ENCODE data around the gene SLC25A23. TPM values are rescaled to one million over a fixed set of nuclear protein-coding genes. Genes with fewer than 3 reads are reported as not detected.

SLC25A23 gene
- total and polyA plus RNA-seq, 2 donors from 2014 or later = 69.2 to 76.6 TPM

DNA sequence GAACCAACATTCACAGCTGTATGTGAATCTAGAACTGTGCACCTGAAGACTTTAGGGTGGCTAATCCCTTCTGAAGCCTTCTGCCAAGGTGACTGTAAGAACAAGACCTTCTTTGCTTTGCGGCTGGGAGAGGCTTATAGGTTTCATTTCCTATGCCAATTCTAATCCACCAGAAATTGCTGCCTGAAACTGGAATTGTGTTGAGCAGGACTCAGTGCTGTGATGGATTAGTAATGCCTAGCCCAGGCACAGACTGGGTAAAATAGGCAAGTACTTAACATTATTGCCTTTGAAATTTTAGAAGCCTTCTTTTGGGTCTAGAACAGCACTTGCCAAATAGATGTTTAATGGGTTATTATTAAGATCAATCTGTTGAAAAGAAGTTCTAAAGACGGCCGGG is 11.5 kb downstream of the SLC25A23 start:
- H3K27ac ChIP-seq (ENCODE audit: low read depth in 2 of 2, low read length in 2 of 2) = no peak overlapping the region
- no peak for FAIRE-seq

DNA sequence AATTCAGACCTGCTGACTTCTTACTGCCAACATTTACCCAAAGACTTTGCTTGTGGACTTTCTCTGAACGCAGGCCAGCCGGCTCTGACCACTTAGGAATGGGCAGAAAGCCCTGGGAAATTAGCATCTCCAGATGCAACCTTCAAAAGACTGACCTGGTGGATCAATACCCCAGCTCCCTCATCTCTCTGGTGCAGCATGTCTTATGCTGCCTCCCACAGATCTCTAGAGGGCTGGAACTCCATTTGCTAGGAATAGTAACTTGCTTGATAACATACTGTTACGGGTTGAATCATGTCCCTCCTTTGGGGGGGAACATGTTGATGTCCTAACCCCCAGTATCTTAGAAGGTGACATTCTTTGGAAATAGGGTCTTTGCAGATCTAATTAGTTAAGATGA is 13.1 kb downstream of the SLC25A23 start:
- FAIRE-seq = no peak
- Histone ChIP-seq H3K4me1 (ENCODE audit: control insufficient read depth in 2 of 3, insufficient read depth in 2 of 3, low read depth in 1 of 3, low read length in 3 of 3) (no peaks in the 10 kb centered on the region), H3K9ac (ENCODE audit: low read length in 3 of 3) (no peak overlapping the region), H3K36me3 (ENCODE audit: control insufficient read depth in 2 of 3, insufficient read depth in 3 of 3, low read length in 3 of 3) (peaks cover 0 to 7% (median 0%) of the 10 kb centered on the region in 3 donors), H3K4me3 (ENCODE audit: low read length in 3 of 3) (no peak overlapping the region), H3K27ac (ENCODE audit: low read depth in 2 of 2, low read length in 2 of 2) (no peak overlapping the region), H3K27me3 (ENCODE audit: control insufficient read depth, insufficient read depth, low read length) (no peaks in the 10 kb centered on the region), H3K9me3 (ENCODE audit: control insufficient read depth in 2 of 3, insufficient read depth in 1 of 3, low read length in 3 of 3) (no peaks in the 10 kb centered on the region)
- DNase-seq = no peak
- TF ChIP-seq CTCF (IDR thresholded peaks at IDR 0.05; ENCODE audit: borderline replicate concordance, extremely low read depth, insufficient read depth) = no peak
- intact Hi-C loops (cut with DNase I) = no loop called here

More for the DNA sequence above, 11.5 kb downstream of the SLC25A23 start:
- Histone ChIP-seq H3K4me1 (ENCODE audit: control insufficient read depth in 2 of 3, insufficient read depth in 2 of 3, low read depth in 1 of 3, low read length in 3 of 3) (no peaks in the 10 kb centered on the region), H3K9me3 (ENCODE audit: control insufficient read depth in 2 of 3, insufficient read depth in 1 of 3, low read length in 3 of 3) (no peaks in the 10 kb centered on the region), H3K36me3 (ENCODE audit: control insufficient read depth in 2 of 3, insufficient read depth in 3 of 3, low read length in 3 of 3) (peaks cover 0 to 9% (median 2%) of the 10 kb centered on the region in 3 donors), H3K4me3 (ENCODE audit: low read length in 3 of 3) (no peak overlapping the region), H3K27me3 (ENCODE audit: control insufficient read depth, insufficient read depth, low read length) (no peaks in the 10 kb centered on the region), H3K9ac (ENCODE audit: low read length in 3 of 3) (no peak overlapping the region)
- no peak for DNase-seq
- no peak for TF ChIP-seq CTCF (IDR thresholded peaks at IDR 0.05; ENCODE audit: borderline replicate concordance, extremely low read depth, insufficient read depth)
- intact Hi-C loops (cut with DNase I) = no loop called here

DNA sequence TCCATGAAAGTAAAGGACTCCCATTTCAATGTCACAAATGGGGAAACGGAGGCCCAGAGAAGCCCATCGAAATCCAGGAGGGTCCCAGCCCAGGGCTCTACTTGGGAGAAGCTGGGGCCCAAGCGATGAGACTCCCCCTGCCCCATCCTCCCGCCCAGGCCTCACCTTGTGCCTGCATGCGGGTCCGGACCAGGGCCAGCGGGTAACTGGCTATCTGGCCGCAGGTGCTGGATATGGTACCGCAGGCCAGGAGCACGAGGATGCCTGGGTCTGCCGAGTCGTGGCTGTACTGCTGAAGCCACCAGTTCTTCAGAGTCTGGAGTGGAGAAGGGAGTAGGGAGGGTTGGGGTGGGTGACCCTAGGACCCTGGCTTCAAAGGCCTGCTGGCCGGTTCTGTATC is 15.6 kb downstream of the SLC25A23 start:
- Histone ChIP-seq H3K9me3 (ENCODE audit: control insufficient read depth in 2 of 3, insufficient read depth in 1 of 3, low read length in 3 of 3) (no peaks in the 10 kb centered on the region), H3K27ac (ENCODE audit: low read depth in 2 of 2, low read length in 2 of 2) (no peak overlapping the region), H3K9ac (ENCODE audit: low read length in 3 of 3) (no peak overlapping the region), H3K4me1 (ENCODE audit: control insufficient read depth in 2 of 3, insufficient read depth in 2 of 3, low read depth in 1 of 3, low read length in 3 of 3) (no peaks in the 10 kb centered on the region), H3K36me3 (ENCODE audit: control insufficient read depth in 2 of 3, insufficient read depth in 3 of 3, low read length in 3 of 3) (peaks cover 0 to 7% (median 0%) of the 10 kb centered on the region in 3 donors), H3K4me3 (ENCODE audit: low read length in 3 of 3) (no peak overlapping the region), H3K27me3 (ENCODE audit: control insufficient read depth, insufficient read depth, low read length) (no peaks in the 10 kb centered on the region)
- intact Hi-C loops (cut with DNase I) = no loop called here
- DNase-seq = peak in 1 of 5 donors; percentile 29
- no peak for FAIRE-seq
- TF ChIP-seq CTCF (IDR thresholded peaks at IDR 0.05; ENCODE audit: borderline replicate concordance, extremely low read depth, insufficient read depth) = no peak

DNA sequence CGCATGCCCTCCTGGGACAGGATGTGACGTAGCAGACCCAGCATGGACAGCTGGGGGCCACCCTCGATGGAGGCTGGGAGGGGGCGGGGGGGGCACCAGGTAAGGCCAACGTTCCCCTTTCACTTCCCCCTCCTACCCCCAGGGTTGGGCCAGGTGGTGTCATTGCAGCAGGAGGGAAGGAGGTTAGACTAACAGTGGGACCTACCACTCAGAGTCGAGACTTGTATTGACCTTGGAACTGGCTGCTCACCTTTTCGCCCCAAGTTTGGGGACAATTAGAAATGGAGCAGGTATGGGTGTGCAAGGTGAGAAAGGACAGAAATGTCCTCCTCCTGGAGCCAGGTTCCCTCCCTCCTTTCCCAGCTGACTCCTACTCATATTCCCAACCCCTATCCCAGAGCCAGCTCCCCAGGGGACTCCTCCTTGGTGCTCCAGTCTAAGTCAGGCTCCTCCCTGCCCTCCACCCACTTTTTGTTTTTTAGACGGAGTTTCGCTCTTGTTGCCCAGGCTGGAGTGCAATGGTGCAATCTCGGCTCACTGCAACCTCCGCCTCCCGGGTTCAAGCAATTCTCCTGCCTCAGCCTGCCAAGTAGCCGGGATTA is 17.4 kb downstream of the SLC25A23 start:
- intact Hi-C loops (cut with DNase I) = no loop called here
- no peak overlapping the region for H3K27ac ChIP-seq (ENCODE audit: low read depth in 2 of 2, low read length in 2 of 2)
- FAIRE-seq (no peak), DNase-seq (no peak)
- peaks cover 0 to 7% (median 0%) of the 10 kb centered on the region in 3 donors for H3K36me3 ChIP-seq (ENCODE audit: control insufficient read depth in 2 of 3, insufficient read depth in 3 of 3, low read length in 3 of 3)
- no peak for TF ChIP-seq CTCF (IDR thresholded peaks at IDR 0.05; ENCODE audit: borderline replicate concordance, extremely low read depth, insufficient read depth)
- H3K9ac ChIP-seq (ENCODE audit: low read length in 3 of 3) = no peak overlapping the region
- no peaks in the 10 kb centered on the region for H3K9me3 ChIP-seq (ENCODE audit: control insufficient read depth in 2 of 3, insufficient read depth in 1 of 3, low read length in 3 of 3)
- no peaks in the 10 kb centered on the region for H3K4me1 ChIP-seq (ENCODE audit: control insufficient read depth in 2 of 3, insufficient read depth in 2 of 3, low read depth in 1 of 3, low read length in 3 of 3)
- no peak overlapping the region for H3K4me3 ChIP-seq (ENCODE audit: low read length in 3 of 3)
- H3K27me3 ChIP-seq (ENCODE audit: control insufficient read depth, insufficient read depth, low read length) = no peaks in the 10 kb centered on the region
